Kasumi-1 (cell line): ENCODE data around the gene TAAR6.
A peak's percentile ranks its signal among the peaks of the same experiment; 100 is the strongest.
"Not testable (repeated sequence)": the region's sequence is repeated elsewhere in the genome, so short reads cannot be mapped to it uniquely, and the experiment has no call there.

Source experiments
- DNase-seq, 2 experiments: peaks; one replicate each; lab custom pipeline; 2025; lab: John Stamatoyannopoulos, UW

TAAR6 gene, protein sequence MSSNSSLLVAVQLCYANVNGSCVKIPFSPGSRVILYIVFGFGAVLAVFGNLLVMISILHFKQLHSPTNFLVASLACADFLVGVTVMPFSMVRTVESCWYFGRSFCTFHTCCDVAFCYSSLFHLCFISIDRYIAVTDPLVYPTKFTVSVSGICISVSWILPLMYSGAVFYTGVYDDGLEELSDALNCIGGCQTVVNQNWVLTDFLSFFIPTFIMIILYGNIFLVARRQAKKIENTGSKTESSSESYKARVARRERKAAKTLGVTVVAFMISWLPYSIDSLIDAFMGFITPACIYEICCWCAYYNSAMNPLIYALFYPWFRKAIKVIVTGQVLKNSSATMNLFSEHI

DNA sequence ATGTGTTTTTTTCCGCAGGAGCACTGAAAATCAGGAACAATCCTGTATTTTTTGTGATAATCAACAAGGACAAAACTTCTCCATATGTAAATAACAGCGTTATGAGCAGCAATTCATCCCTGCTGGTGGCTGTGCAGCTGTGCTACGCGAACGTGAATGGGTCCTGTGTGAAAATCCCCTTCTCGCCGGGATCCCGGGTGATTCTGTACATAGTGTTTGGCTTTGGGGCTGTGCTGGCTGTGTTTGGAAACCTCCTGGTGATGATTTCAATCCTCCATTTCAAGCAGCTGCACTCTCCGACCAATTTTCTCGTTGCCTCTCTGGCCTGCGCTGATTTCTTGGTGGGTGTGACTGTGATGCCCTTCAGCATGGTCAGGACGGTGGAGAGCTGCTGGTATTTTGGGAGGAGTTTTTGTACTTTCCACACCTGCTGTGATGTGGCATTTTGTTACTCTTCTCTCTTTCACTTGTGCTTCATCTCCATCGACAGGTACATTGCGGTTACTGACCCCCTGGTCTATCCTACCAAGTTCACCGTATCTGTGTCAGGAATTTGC, at the start of gene TAAR6:
Gene TAAR6, plus strand, starts transcription at position 102 of the 557 bp plus-strand sequence. Its CDS starts 0 bp downstream, at position 102.
- DNase-seq = no peak

DNA sequence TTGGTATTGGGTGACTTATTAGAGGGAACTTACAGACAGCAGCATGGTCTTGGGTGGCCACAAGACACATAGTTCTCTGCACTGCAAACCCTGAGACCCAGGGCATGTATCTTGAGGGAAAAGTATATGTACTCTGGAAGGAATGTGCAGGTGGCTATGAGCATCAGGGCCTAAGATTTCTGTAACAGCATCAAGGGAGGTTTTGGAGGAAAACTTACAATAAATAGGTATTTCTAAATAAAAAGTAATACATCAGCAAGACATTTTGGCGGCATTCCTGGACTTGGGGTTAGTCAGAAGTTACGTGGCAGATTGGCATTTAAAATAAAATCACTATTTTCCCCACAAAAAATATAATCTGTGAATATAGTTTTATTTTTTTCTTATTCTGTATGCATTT, 49.2 kb upstream of the TAAR6 start:
- no peak for DNase-seq

DNA sequence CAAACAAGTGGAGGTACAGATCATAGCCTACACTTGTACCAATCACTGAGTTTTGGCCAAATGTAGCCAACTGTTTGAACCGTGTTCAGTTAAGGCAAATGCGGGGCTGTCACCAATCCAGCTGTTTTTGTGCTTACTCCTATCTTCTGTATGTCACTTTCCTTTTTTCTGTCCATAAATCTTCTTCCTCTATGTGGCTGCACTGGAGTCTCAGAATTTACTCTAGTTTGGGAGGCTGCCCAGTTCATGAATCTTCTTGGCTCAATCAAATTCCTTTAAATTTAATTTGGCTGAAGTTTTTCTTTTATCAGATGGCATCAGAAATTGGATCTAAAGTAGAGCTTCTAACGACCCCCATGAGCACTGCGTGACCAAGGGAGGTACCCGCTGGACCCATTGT, 45.5 kb upstream of the TAAR6 start:
- DNase-seq = no peak

DNA sequence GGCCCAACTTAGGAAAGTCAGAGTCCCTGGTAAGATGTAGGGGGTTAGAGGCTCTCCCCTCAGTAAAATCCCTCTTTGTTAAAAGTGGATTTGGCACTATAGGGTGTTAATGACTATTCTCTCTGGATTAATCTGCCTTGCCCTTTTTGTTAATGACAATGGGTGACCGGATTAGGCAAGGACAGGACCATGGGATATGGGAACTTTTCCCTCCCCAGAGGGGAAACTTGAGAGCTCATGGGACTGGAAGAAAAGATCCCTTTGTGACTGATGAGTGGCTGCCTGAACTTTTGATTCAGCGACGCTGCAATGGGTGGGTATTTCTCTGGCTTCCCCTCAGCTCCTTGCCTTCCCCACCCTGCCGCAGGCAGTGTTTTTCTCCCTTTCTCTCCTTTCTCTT, 44.3 kb upstream of the TAAR6 start:
- no peak for DNase-seq

DNA sequence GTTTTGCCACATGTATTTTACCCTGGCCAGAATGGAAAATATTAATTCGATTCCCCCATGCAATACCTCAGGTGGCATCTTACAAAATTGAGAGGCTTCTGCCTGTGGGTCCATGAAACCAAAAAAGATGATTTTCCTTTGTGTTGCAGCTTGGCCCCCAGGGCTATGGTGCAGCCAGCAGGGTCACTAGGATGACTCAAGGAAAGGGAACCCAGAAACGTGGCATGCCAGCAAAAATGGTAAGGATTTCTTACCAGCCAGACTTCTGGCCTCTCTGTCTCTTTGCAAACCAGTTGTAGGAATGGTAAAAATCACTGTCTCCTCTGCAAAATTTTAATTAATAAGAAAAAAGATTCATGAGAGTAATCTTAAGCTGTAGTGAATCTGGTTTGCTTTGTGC, 43.7 kb upstream of the TAAR6 start:
- no peak for DNase-seq

DNA sequence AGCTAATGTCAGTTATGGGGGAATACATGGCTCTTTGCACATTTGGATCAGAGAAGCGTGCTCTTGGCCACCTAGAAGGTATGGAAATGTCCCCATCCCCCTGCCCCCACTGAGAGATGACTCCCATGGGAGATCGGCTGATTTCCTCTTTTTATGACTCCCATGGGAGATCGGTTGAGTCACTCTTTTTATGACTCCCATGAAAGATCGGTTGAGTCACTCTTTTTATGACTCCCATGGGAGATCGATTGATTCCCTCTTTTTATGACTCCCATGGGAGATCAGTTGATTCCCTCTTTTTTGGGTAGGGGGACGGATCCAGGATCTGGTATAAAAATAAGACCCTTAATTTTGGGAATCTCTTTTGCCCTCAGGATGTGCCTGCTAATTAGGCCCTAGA, 42.3 kb upstream of the TAAR6 start:
- DNase-seq = no peak

DNA sequence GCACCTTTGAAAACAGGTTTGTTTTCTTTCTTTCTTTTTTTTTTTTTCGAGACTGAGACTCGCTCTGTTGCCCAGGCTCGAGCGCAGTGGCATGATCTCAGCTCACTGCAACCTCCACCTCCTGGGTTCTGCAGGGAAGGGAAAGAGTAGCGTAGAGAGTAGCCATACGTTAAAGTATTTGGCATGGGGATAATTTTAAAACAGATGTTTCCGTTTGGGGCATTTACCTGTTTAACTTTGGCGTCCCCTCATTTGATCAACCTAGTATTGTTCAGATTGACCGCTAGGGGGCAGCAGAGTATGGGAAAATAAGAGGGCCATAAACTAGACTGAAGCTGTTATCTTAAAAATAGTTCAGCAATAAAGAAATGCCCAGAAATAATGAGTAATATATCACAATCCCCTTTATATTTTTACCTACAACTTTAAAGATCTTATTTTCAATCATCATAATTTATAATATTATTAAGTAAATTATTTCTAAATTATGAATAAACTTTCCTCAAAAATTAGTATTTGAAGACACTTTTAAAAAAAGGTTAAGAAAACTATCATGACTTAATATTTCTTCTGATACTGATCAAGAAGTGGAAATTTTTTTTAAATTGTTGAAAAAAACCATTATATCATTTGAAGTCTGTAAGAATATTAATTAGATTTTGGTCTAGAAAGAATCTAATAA, 39.7 kb upstream of the TAAR6 start:
- peak; percentile 70 to 81 for DNase-seq

DNA sequence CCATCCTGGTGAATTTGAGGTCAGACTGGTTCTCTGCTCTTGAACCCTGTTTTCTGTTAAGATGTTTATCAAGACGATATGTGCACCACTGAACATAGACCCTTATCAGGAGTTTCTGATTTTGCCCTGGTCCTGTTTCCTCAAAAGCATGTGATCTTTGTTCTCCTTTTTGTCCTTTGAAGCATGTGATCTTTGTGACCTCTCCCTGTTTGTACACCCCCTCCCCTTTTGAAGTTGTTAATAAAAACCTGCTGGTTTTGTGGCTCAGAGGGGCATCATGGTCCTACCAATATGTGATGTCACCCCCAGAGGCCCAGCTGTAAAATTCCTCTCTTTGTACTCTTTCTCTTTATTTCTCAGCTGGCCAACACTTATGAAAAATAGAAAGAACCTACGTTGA, 35.6 kb upstream of the TAAR6 start:
- not testable (repeated sequence) for DNase-seq

DNA sequence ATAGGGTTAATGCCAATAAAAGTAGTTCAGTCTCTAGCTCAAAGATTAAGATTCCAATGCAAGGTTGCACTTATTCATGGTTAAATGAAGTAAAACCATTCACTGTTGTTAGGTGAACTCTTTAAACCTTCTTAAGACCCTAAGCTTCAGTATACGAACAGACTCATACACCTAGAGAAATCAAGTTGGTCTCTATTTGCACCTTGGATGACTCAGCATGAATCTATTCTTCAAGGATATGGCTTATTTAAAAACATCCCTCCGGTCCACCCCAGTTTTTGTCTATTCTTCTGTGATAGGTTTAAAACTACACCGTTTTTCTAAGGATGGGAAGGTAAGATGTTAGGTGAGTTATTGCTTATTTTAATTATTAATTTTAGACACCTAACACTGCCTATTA, 33.0 kb upstream of the TAAR6 start:
- DNase-seq = no peak

DNA sequence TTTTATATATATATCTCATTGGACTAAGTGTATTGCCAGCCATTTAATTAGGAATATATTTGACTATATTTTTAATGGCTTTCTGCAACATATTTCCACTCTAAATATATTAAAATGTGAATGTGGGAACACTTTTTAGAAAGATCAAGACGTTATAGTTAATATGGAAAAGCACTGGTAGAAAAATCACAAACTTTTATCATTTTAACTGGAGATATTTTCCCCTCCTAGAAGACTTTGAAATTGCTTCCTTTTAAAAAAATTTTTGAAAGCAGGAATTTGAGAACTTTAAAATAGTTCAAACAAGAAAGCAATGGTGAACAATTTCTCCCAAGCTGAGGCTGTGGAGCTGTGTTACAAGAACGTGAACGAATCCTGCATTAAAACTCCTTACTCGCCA, 32.1 kb upstream of the TAAR6 start, which contains the start of gene TAAR9:
Gene TAAR9, plus strand, starts transcription at position 301 of the 400 bp plus-strand sequence. Its CDS starts 13 bp downstream, at position 314.
- no peak for DNase-seq

DNA sequence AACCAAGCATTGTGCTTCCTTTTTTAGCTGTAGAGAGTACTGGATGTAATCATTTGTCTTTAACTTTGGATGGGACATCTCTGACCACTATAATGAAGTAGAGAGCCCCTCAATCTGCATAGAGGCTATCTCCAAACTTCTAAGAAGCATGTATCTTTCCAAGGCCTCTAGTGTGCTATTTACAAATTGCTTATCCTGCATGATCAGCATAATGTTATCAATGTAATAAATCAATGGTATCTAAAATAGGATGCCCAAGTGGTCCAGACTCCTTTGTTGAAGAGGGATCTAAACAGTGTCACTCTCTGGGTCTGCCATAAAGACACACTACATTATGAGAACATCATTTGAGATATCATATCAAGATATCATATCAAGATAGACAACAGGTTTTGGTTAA, 25.3 kb upstream of the TAAR6 start:
- no peak for DNase-seq

DNA sequence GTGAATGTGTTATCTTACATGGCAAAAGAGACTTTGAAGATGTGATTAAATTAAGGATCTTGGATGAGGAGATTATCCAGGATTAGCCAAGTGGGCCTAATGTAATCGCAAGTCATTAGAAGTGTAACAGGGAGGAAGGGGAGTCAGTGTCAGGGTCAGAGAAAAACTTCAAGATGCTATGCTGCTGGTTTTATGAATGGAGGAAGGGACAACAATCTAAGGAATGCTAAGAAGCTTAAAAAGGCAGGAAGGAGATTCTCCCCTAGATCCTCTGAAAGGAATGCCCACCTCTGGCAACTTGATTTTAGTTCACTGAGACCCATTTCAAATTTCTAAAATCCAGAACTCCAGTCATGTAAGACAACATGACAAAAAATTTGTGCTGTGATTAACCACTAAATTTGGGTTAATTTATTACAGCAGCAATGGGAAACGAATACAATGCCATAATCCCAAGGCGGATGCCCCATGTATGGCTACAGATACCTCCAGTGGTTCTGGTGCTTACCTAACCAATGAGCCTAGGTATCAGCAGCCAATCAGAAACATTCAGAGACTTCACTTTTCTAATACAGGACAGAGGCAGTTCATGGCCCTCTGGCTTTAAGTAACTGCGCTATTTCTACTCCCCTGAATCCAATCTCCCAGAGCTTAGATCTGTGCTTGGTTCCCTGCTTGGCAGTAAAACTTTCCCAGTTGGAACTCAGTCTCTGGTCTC, 21.2 kb upstream of the TAAR6 start:
- no peak for DNase-seq

DNA sequence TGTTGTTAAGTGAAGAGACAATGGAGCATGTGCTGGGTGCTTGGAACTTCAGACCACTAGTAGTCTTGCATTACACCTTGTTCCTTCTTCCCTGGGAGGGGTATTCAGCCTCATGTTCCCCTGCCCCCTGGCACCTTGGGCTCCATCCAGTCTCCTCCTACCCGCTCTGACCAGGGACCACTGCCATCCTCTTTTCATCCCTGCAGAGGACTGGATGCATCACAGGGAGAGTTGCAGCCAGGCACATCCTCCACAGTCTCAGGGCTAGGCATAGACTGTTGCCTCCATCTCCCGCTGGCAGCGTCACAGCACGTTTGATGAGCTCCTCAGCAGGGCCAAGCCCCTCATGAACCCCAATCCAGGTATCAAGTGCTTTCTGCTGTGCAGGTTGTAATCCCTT, 18.9 kb upstream of the TAAR6 start:
- no peak for DNase-seq

DNA sequence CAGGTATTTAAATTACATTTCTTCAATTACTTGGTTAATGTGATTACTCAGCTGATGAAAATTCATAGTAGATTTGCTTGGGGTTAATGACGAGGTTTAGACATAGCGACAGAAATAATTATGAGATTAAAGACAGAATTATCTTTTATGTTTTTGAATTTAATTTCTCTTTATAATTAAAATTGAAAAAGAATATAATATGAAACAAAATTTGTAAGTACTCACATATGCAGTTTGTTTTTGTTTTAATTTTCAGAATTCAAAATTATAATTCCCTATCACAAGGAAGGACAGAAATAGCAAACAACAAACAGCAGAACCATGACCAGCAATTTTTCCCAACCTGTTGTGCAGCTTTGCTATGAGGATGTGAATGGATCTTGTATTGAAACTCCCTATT, 17.8 kb upstream of the TAAR6 start, which contains the start of gene TAAR8:
Gene TAAR8, plus strand, starts transcription at position 301 of the 400 bp plus-strand sequence. Its CDS starts 21 bp downstream, at position 322.
- DNase-seq = no peak

DNA sequence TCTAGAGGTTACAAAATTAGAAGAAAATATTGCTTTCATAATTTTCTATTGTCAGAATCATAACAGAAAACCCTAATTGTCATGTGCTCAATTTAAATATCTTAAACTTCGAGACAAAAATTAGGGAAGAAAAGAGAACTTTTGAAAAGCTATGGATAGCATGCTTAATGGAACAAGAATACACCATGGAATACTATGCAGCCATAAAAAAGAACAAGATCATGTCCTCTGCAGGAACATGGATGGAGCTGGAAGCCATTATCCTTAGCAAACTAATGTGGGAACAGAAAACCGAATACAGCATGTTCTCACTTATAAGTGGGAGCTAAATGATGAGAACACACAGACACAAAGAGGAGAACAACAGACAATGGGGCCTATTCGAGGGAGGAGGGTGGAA, 10.0 kb upstream of the TAAR6 start:
- not testable (repeated sequence) for DNase-seq

DNA sequence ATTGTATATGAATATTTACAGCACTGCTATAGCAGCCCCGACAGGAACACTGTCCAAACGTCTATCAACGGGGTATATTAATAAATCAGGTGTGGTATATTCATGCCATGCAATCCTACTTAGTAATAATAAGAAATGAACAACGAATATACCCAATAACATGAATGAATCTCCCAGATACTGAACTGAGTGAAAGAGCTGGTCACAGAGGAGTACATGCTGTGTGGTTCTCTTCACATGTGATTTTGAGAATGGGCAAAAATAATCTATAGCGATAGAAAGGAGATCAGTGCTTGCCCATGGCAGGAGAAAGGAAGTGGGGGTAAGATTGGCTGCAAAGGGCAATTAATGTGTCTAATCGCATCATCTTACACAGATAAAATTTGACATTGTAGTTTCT, 3.7 kb upstream of the TAAR6 start:
- no peak for DNase-seq

DNA sequence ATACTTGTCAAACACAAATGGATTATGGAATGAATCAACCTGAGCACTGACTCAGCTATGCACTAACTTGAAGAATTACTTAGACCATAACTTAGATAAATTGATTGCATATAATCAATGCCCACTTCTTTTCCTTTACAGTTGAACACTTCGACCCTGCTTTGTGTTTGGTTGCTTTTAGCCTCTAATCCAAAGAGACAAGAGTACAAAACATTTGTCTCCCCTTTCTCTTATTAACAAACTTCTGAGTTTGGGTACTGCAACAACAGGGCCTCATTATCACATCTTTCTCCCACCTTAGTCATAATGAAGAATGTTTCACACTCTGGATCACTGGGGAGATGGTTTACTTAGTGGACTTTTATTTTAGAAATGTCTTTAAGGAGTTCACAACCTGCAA, 2.6 kb upstream of the TAAR6 start:
- no peak for DNase-seq

DNA sequence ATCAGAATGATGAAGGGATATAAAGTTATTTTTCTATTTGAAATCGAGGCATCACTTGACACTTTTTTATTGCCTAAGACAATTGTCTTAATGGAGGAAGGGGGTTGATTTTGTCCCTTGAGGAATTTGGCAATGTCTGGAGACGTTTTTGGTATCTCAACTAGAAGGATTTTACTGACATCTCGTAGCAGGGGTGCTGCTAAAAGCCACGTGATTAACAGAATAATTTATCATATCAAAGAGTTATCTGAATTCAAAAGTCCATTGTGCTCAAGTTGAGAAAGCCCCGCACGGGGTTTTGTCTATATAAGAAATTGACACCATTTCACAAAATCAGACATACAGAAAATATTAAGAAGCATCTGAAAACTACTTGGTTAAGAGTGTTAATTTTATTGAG, 1.5 kb upstream of the TAAR6 start:
- DNase-seq = no peak

DNA sequence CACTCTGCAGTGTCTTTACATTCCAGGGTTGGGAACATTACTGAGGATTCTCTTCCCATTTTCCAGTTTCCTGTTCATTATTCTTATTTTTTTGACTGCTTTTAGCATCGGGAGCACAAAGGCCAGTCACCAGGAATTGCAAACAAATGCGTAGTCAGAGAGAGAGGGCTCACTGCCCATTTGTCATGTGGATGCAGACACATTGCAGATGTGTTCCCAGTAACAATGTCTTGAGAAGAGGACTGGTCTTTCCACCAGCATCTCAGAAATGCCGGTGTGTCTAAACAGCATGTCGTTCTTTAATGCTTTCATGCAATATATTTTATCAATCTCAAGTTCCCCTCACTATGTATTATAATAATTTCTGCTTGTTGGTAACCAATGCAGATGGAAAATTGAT, 952 bp upstream of the TAAR6 start:
- DNase-seq = no peak

DNA sequence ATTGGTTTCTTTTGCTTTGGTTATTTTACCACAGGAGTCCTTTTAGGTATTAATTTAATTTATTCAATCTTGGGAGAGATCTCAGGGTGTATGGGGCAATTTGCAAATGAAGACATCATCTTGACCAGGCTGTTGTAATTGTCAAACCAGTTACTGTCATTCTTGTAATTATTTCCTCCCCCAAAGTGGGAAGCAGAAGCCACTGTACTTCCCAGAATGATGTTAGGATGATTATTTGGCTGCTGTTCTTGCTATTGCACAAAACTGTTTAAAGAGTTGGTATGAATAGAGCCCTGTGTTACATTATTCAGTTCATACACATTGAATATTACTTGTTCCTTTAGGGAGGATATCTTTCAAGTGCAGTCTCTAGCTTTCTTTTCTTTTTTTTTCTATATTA, 1.7 kb downstream of the TAAR6 start:
- no peak for DNase-seq

DNA sequence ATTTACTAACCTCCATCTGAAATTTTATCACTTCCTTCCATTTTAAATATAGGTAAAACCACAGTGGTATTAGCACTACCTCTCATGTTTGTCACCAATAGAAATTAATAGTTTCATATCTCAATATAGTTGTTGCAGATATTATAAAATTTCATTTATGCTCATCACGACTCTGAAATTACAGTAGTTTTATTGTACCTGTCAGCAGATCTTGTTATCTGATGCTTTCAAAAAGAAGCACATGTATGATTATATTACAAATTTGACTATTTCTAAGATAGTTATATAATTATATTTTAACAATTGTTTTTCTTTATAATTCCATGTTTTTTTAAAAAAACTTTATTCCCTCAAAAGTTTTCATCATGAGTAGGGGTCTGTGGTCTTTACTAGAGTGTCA, 14.6 kb downstream of the TAAR6 start:
- no peak for DNase-seq

DNA sequence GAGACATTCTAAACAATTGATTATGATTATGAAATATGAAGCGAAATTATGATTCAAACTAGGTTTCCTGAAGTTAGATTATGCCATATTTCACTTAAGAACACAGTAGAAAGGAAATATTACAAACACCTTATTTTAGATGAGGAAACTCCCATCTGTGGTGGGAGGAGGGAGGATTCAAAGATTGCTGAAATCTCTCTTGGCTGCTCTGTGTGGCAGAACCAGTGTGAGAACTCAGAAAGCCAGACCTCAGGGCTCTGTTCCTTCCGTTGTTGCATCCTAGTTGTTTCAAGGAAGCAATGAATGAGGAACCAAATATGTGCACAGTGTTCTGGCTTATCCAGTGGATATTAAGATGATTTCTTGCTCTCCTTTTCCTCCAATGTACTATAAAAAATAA, 17.3 kb downstream of the TAAR6 start:
- peak; percentile 65 to 71 for DNase-seq

DNA sequence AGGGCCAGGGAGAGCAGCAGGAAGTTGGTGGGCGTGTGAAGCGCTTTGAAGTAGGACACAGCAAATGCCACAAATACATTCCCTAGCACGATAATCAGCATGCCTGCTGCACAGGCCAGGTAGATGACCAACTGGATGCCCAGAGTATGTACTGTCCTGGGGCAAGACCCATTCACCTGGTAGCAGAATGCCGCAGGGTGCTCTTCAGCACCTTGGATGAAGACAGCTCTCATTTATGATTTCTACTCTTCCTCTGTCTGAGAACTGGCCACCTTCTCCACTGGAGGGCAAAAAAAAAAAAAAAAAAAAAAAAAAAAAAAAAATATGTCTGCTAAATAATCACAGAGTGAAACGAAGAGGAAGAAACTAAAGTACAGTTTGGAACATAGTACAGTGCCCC, 19.3 kb downstream of the TAAR6 start, which contains the start of gene TAAR5:
Gene TAAR5, minus strand, starts transcription at position 288 of the 400 bp plus-strand sequence. Its CDS starts 55 bp downstream, at position 233.
- DNase-seq = no peak
